Endothelial cell (in vitro differentiated cells): ENCODE data around the gene SCAF11. TPM values are rescaled to one million over a fixed set of nuclear protein-coding genes. Genes with fewer than 3 reads are reported as not detected.

Experiments
- DNase-seq: peaks from one replicate; pipeline ENCODE4 v3.0.0; 2021; ENCODE audit warnings: low spot score
- H3K27ac Mint-ChIP-seq: one replicate; pipeline ENCODE4 v1.8.0; 2021; ENCODE audit warnings: mixed read lengths, inconsistent platforms; ENCODE audit not compliant: unreplicated experiment
- H3K27me3 Mint-ChIP-seq: one replicate; pipeline ENCODE4 v1.8.0; 2021; ENCODE audit warnings: mild to moderate bottlenecking, moderate library complexity, mixed read lengths, inconsistent platforms; ENCODE audit not compliant: unreplicated experiment
- H3K36me3 Mint-ChIP-seq: one replicate; pipeline ENCODE4 v1.8.0; 2021; ENCODE audit warnings: mild to moderate bottlenecking, low read depth, mixed read lengths, inconsistent platforms; ENCODE audit not compliant: unreplicated experiment
- H3K4me1 Mint-ChIP-seq: one replicate; pipeline ENCODE4 v1.8.0; 2021; ENCODE audit warnings: mild to moderate bottlenecking, mixed read lengths, inconsistent platforms; ENCODE audit not compliant: unreplicated experiment
- H3K4me3 Mint-ChIP-seq: one replicate; pipeline ENCODE4 v1.8.0; 2021; ENCODE audit warnings: mild to moderate bottlenecking, mixed read lengths, inconsistent platforms; ENCODE audit not compliant: unreplicated experiment
- H3K9me3 Mint-ChIP-seq: one replicate; pipeline ENCODE4 v1.8.0; 2021; ENCODE audit warnings: mixed read lengths, inconsistent platforms; ENCODE audit not compliant: unreplicated experiment
- total RNA-seq: library from RNA; stranded (reverse); fragmentation: NEBNext Ultra II Directional; extraction: Animal tissue kit (Norgen Biotek cat#: 25700); gene quantifications from one replicate; pipeline ENCODE4 v1.2.1, GENCODE V29; 2021; ENCODE audit not compliant: unreplicated experiment
- TF ChIP-seq, protein P1 (sequence below): fragments of 200-600 bp; sonication (generic); IDR thresholded peaks from one replicate; pipeline ENCODE4 v1.5.0; 2021; ENCODE audit warnings: antibody characterized with exemption; ENCODE audit not compliant: unreplicated experiment

The SCAF11 gene
- total RNA-seq, 1 donor from 2014 or later = 103 TPM

DNA sequence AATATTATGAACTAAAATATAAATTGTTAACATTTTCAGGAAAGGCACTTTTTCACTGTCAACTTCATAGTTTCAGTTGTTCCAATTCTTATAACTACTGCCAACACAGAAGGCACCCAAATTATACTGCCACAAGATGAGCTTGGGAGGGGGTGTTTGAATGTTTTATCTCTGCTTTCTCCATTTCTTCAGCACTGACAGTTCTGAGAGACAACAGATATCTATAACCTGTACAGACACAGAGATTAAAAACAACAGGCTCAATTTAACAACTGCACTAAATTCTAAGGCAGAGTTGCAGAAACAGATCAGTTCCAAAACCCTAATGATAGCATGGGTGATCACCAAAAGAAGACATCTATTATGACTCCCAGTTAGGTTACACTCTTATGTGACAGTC, 12.8 kb downstream of the SCAF11 start:
- TF ChIP-seq, protein P1, sequence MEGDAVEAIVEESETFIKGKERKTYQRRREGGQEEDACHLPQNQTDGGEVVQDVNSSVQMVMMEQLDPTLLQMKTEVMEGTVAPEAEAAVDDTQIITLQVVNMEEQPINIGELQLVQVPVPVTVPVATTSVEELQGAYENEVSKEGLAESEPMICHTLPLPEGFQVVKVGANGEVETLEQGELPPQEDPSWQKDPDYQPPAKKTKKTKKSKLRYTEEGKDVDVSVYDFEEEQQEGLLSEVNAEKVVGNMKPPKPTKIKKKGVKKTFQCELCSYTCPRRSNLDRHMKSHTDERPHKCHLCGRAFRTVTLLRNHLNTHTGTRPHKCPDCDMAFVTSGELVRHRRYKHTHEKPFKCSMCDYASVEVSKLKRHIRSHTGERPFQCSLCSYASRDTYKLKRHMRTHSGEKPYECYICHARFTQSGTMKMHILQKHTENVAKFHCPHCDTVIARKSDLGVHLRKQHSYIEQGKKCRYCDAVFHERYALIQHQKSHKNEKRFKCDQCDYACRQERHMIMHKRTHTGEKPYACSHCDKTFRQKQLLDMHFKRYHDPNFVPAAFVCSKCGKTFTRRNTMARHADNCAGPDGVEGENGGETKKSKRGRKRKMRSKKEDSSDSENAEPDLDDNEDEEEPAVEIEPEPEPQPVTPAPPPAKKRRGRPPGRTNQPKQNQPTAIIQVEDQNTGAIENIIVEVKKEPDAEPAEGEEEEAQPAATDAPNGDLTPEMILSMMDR = no peak
- Mint-ChIP-seq H3K9me3 (no peaks in the 10 kb centered on the region), H3K4me3 (no peak overlapping the region), H3K4me1 (peaks cover 16% of the 10 kb centered on the region), H3K27me3 (peaks cover 1% of the 10 kb centered on the region), H3K36me3 (peaks cover 4% of the 10 kb centered on the region), H3K27ac (no peak overlapping the region)
- no peak for DNase-seq

DNA sequence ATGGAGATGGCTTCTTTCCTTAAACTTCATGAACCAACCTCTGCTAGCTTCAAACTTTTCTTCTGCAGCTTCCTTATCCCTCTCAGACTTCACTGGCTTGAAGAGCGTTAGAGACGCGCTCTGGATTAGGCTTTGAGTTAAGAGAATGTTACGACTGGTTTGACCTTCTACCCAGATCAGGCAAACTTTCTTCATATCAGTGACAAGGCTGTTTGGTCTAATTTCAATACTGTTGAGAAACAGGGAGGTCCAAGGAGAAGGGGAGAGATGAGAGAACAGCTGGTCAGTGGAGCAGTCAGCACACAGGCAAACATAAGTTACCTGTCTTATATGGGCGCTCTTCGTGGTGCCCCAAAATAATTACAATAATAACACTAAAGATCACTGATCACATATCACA, 14.9 kb downstream of the SCAF11 start:
- H3K9me3 Mint-ChIP-seq = no peaks in the 10 kb centered on the region
- H3K36me3 Mint-ChIP-seq = peaks cover 4% of the 10 kb centered on the region
- H3K27ac Mint-ChIP-seq = no peak overlapping the region
- no peak overlapping the region for H3K4me3 Mint-ChIP-seq
- TF ChIP-seq, protein P1 = no peak
- H3K27me3 Mint-ChIP-seq = peaks cover 1% of the 10 kb centered on the region
- DNase-seq = no peak
- H3K4me1 Mint-ChIP-seq = peaks cover 16% of the 10 kb centered on the region

DNA sequence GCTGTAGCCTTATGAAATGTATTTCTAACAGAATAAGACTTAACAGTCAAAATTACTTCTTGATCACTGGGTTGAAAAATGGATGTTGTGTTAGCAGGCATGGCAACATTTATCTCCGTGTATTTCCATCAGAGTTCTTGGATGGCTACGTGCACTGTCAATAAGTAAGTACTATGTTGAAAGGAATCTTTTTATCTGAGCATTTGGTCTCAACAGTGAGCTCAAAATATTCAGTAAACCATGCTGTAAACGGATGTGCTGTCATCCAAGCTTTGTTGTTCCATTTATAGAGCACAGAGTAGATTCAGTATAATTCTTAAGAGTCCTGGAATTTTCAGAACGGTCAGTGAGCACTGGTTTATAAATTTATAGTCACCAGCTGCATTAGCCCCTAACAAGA, 15.5 kb downstream of the SCAF11 start:
- no peak for DNase-seq
- peaks cover 4% of the 10 kb centered on the region for H3K36me3 Mint-ChIP-seq

DNA sequence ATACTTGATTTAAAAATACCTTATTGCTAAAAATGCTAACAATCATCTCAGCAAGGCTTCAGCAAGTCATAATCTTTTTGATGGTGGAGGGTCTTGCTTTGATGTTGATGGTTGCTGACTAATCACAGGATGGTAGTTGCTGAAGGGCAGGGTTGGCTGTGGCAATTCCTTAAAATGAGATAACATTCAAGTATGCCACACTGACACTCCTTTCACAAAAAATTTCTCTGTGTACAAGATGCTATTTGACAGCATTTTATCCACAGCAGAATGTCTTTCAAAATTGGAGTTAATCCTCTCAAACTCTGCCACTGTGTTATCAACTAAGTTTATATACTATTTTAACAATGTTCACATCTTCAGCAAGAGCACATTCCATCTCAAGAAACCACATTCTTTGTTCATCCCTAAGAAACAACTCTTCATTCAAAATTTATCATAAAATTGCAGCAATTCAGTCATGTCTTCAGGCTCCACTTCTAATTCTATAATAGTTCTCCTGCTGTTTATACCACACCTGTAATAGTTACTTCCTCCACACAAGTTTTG, 16.1 kb downstream of the SCAF11 start:
- Mint-ChIP-seq H3K27me3 (peaks cover 1% of the 10 kb centered on the region), H3K27ac (no peak overlapping the region), H3K4me3 (no peak overlapping the region), H3K9me3 (no peaks in the 10 kb centered on the region), H3K4me1 (peaks cover 14% of the 10 kb centered on the region), H3K36me3 (peaks cover 4% of the 10 kb centered on the region)
- TF ChIP-seq, protein P1 = no peak
- DNase-seq = no peak

More for the DNA sequence above, 15.5 kb downstream of the SCAF11 start:
- TF ChIP-seq, protein P1 = no peak
- Mint-ChIP-seq H3K4me1 (peaks cover 13% of the 10 kb centered on the region), H3K4me3 (no peak overlapping the region), H3K27ac (no peak overlapping the region), H3K27me3 (peaks cover 1% of the 10 kb centered on the region), H3K9me3 (no peaks in the 10 kb centered on the region)

DNA sequence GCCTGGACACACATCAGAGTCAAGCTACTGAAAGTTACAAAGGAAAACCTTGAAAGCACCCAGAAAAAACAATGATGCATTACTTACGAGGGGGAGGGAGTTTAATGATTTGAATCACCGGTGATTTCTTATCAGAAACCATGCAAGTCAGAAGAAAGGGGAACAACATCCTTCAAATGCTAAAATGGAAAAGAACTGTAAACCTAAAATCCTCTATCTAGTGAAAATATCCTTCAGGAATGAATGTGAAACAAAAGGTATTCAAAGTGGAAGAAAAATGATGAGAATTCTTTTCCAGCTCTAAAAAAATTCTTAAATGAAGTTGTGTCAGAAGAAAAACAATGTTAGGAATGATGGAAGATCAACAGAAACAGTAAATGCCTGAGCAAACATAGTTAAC, 16.8 kb downstream of the SCAF11 start:
- no peaks in the 10 kb centered on the region for H3K9me3 Mint-ChIP-seq
- H3K36me3 Mint-ChIP-seq = peaks cover 4% of the 10 kb centered on the region
- DNase-seq = no peak
- TF ChIP-seq, protein P1 = no peak
- no peak overlapping the region for H3K27ac Mint-ChIP-seq
- peaks cover 1% of the 10 kb centered on the region for H3K27me3 Mint-ChIP-seq
- no peak overlapping the region for H3K4me3 Mint-ChIP-seq
- peaks cover 15% of the 10 kb centered on the region for H3K4me1 Mint-ChIP-seq
